Measurements from ENCODE around the gene SH3BP5L. TPM values are rescaled to one million over a fixed set of nuclear protein-coding genes. Genes with fewer than 3 reads are reported as not detected.

The SH3BP5L gene
- total and polyA plus RNA-seq, 10 of the 15 experiments (the other 5 are each of a cell fraction or from before 2014, with no cell fraction given), result 1.1 to 22.8 (median 10.9) TPM

GRCh38 chr1:248873409-248873992 is 47.8 kb upstream of the SH3BP5L start (continued):
- TF ChIP-seq PRDM15 (CRISPR knock-in tag; IDR thresholded peaks at IDR 0.05) (no peak), MYC (IDR thresholded peaks at IDR 0.05; ENCODE audit: insufficient read depth, insufficient read length, insufficient replicate concordance, low read length, severe bottlenecking) (no peak), BCLAF1 (IDR thresholded peaks at IDR 0.05) (no peak), MAX (IDR thresholded peaks at IDR 0.05; ENCODE audit: low read depth, low read length) (no peak; the same call in 1 of the 2 replicates), GABPA (IDR thresholded peaks at IDR 0.05; ENCODE audit: low read depth) (peak; percentile 68; the same call in 1 of the 2 replicates), TCF12 (IDR thresholded peaks at IDR 0.05; ENCODE audit: low read depth, low read length) (peak; percentile 58; the same call in 1 of the 2 replicates), EP300 (IDR thresholded peaks at IDR 0.05; ENCODE audit: borderline replicate concordance in 1 of 2, control insufficient read depth in 1 of 2, low read depth in 2 of 2, low read length in 2 of 2) (peak in 1 of 2 experiments; percentile 77; a peak in 1 of 4 replicates), NKRF (conservative IDR thresholded peaks at IDR 0.05) (no peak), TCF3 (IDR thresholded peaks at IDR 0.05; ENCODE audit: borderline replicate concordance, insufficient read depth, low read depth, low read length) (0 out of 2 replicates have a peak, but pooled peaks have one; percentile 17), PAX8 (IDR thresholded peaks at IDR 0.05) (no peak), HDAC2 (IDR thresholded peaks at IDR 0.05) (no peak), FOS (IDR thresholded peaks at IDR 0.05; ENCODE audit: borderline replicate concordance, extremely low read depth, insufficient read length) (peak; percentile 4), SIX5 (IDR thresholded peaks at IDR 0.05; ENCODE audit: low read depth, low read length, severe bottlenecking) (no peak), RBBP5 (conservative IDR thresholded peaks at IDR 0.05) (no peak), SRF (IDR thresholded peaks at IDR 0.05; ENCODE audit: low read depth in 2 of 2, low read length in 2 of 2) (no peak), TAF1 (IDR thresholded peaks at IDR 0.05; ENCODE audit: borderline replicate concordance, low read depth, low read length) (no peak), NRF1 (conservative IDR thresholded peaks at IDR 0.05; ENCODE audit: low read depth, low read length) (no peak), SIN3A (IDR thresholded peaks at IDR 0.05; ENCODE audit: low read depth, low read length) (no peak; the same call in 1 of the 2 replicates), FOXM1 (IDR thresholded peaks at IDR 0.05; ENCODE audit: low read depth, low read length) (no peak)
